Subcutaneous adipose tissue (tissue), 4 donors: ENCODE data around the gene RSPO3. TPM values are rescaled to one million over a fixed set of nuclear protein-coding genes. Genes with fewer than 3 reads are reported as not detected.

Source experiments
- CTCF ChIP-seq: fragments of 450-650 bp; IDR thresholded peaks from one replicate; pipeline ENCODE4 v1.5.1; 2016; ENCODE audit warnings: low read depth, mild to moderate bottlenecking, control low read depth, antibody characterized with exemption, moderate library complexity
- total RNA-seq, 4 donors: library from RNA; depleted of rRNA; stranded (reverse); fragments of >200 nt; gene quantifications; one replicate each; pipeline ENCODE4 v1.1.0, GENCODE V29; 2016

Gene RSPO3
- total RNA-seq, 4 donors from 2014 or later: 2.3 to 10.2 (median 2.5) TPM

GRCh38 chr6:127177030-127177922 is 58.8 kb downstream of the RSPO3 start:
- no peak for TF ChIP-seq CTCF

GRCh38 chr6:127177923-127178231 is 59.4 kb downstream of the RSPO3 start:
- no peak for TF ChIP-seq CTCF

- no peak for TF ChIP-seq CTCF
These were observed 60.3 kb downstream of the RSPO3 start for GRCh38 chr6:127178746-127179145.

GRCh38 chr6:127180426-127180825 is 62.0 kb downstream of the RSPO3 start:
- no peak for TF ChIP-seq CTCF

- TF ChIP-seq CTCF: no peak
These were observed 64.0 kb downstream of the RSPO3 start for GRCh38 chr6:127182501-127182900.

GRCh38 chr6:127185437-127185995 is 67.0 kb downstream of the RSPO3 start:
- no peak for TF ChIP-seq CTCF

GRCh38 chr6:127186889-127187288 is 68.4 kb downstream of the RSPO3 start:
- no peak for TF ChIP-seq CTCF
